ENCODE measurements around the gene SDF2.

The SDF2 gene

DNA sequence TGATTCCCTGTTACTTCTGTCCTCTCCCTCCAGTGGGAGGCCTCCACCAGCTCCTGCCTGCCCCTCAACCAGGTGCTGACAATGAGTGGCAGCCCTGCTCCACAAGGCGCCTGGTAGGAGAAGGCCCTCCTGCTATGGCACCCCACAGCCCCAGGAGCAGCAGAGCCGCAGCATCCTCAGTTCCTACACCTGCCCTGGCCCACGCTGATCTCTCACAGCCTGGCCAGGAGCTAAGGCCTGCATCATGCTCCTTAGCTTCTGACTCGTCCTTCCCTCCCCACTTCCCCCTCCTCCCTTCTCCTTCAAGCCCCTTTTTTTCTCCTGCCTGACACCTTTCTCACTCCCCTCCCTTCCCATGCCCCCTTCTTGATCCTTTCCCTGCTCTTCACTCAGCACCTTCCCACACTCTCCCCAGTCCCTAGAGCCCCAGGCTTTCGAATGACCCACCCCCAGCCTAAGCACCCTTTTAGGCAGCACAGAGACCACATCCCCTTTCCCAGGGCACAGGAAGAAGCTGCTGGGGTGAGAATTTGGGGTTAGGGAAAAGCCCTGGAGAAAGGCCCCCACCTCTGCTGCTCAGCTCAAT, 43.5 kb upstream of the SDF2 start:
- no peak for DNase-seq (ENCODE audit: low spot score)
- in situ Hi-C loops (cut with MboI; ENCODE audit: low sequenced_read_pairs, unreplicated experiment), result no loop called here
- TF ChIP-seq, protein P1, sequence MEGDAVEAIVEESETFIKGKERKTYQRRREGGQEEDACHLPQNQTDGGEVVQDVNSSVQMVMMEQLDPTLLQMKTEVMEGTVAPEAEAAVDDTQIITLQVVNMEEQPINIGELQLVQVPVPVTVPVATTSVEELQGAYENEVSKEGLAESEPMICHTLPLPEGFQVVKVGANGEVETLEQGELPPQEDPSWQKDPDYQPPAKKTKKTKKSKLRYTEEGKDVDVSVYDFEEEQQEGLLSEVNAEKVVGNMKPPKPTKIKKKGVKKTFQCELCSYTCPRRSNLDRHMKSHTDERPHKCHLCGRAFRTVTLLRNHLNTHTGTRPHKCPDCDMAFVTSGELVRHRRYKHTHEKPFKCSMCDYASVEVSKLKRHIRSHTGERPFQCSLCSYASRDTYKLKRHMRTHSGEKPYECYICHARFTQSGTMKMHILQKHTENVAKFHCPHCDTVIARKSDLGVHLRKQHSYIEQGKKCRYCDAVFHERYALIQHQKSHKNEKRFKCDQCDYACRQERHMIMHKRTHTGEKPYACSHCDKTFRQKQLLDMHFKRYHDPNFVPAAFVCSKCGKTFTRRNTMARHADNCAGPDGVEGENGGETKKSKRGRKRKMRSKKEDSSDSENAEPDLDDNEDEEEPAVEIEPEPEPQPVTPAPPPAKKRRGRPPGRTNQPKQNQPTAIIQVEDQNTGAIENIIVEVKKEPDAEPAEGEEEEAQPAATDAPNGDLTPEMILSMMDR (IDR thresholded peaks at IDR 0.05; ENCODE audit: borderline replicate concordance, control extremely low read depth, extremely low read depth, insufficient read depth, missing control alignments), result no peak

DNA sequence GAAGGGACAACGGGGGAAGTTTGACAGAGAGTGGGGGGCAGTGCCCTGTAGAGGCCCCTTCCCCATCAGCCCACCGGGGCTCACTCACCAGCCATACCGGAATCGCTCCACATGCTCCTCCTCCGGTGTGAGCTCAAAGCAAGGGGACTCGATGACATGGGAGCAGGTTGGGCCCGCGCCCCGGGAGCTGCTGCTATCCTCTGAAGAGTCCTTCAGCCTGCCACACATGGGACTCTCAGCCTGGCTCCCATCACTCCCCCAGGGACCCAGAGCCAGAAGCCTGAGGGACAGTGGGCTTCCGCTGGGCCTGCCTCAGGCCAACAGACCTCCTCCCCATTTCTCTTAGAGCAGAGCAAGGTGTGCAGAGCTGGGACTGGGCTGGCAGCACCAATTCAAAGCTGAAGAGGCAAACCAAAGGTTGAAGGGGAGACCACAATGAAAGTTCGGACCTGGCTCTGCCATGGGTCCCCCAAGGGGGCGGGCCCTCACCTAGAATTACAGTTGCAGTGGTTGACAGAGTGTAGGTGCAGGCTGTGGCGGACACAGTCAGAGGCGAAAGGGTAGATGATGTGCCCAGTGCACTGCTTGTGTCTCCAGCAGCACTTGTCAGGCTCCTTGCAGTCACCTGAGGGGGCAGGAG, 42.6 kb upstream of the SDF2 start:
- DNase-seq (ENCODE audit: low spot score), result no peak
- TF ChIP-seq, protein P1 (IDR thresholded peaks at IDR 0.05; ENCODE audit: borderline replicate concordance, control extremely low read depth, extremely low read depth, insufficient read depth, missing control alignments), result no peak
- in situ Hi-C loops (cut with MboI; ENCODE audit: low sequenced_read_pairs, unreplicated experiment), result no loop called here

DNA sequence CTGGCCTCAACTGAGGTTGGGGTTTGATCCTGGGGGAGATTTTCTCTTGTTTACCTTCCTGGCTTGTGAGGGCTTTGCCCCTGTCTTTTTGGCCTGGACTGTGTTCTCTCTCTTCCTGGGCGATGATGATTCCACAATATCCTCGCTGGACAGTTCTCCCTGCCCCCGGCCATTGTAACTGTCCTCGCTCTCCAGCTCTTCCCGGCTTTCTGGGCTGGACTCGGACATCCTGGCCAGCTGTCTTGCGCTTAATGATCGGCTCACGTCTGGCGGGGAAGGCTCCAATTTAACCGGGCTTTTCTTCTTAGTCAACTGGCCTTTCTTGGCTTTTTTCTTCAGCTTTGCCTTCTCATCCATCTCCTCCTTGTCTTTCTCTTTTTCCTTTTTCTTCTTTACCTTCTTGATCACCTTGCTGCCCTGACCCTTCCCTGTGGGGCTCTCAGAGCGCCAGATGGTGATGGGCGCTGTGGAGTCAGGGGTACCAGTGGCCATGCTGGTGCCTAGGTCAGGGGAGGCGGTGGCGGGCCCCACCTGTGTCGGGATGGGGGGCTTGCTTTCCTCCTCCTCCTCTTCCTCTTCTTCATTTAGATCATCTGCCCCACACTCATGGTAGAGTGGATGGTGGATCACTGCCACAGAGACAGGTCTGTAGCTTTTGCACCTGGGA, 42.0 kb upstream of the SDF2 start:
- TF ChIP-seq, protein P1 (IDR thresholded peaks at IDR 0.05; ENCODE audit: borderline replicate concordance, control extremely low read depth, extremely low read depth, insufficient read depth, missing control alignments), result no peak
- in situ Hi-C loops (cut with MboI; ENCODE audit: low sequenced_read_pairs, unreplicated experiment), result no loop called here
- DNase-seq (ENCODE audit: low spot score), result no peak

DNA sequence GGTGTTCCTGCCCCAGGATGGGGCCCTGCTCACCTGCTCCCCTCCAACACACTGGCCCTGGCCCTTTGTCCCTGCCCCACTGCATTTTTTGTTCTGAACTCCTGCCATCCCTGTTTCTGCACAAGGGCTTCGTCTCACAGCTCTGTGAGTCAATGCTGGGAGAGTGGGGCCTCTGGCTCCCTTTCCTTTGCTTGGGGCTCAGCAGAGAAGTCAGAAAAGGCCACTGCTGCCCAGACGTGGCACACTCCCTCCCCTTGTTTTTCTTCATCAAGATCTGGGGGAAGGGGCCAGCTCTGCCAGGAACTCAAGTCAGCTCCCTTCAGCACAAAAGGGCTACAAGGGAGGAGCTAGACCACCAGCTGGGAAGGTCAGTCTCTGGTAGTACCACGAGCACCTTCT, 41.0 kb upstream of the SDF2 start:
- TF ChIP-seq, protein P1 (IDR thresholded peaks at IDR 0.05; ENCODE audit: borderline replicate concordance, control extremely low read depth, extremely low read depth, insufficient read depth, missing control alignments), result no peak
- DNase-seq (ENCODE audit: low spot score), result no peak
- in situ Hi-C loops (cut with MboI; ENCODE audit: low sequenced_read_pairs, unreplicated experiment), result no loop called here

DNA sequence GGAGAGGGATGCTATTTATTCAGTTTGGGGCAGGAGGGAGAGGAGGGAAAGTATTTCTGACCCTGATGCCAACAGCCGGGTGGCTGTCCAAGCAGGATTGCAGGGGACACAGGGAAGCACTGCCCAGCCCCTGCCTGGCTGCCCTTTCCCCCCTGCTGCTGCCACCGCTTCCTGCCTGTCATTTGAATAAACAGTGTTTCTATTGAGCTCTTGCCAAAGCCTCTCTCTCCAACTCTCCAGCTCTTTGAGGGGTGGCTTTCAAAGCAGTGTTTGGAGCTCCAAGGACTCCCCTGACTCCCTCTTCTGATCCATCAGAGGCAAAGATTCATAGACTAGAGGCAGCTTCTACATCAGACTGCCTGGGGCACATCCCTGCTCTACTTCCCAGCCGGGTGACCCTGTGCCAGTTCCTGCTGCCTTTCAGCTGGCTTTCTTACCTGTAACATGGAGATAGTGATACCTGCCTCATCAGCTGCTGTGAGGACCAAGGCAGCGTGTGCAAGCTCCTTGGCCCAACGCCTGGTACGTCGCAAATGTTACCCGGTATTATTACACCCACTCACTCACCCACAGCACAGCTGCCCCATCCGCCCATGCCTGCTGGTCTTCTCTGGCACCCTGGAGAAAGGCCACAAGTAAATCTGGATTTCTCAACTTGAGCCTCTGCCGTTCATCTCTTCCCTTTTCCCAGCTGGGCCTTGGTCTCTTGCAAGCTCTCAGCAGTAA, 40.5 kb upstream of the SDF2 start:
- TF ChIP-seq, protein P1 (IDR thresholded peaks at IDR 0.05; ENCODE audit: borderline replicate concordance, control extremely low read depth, extremely low read depth, insufficient read depth, missing control alignments), result no peak
- DNase-seq (ENCODE audit: low spot score), result no peak
- in situ Hi-C loops (cut with MboI; ENCODE audit: low sequenced_read_pairs, unreplicated experiment), result no loop called here

DNA sequence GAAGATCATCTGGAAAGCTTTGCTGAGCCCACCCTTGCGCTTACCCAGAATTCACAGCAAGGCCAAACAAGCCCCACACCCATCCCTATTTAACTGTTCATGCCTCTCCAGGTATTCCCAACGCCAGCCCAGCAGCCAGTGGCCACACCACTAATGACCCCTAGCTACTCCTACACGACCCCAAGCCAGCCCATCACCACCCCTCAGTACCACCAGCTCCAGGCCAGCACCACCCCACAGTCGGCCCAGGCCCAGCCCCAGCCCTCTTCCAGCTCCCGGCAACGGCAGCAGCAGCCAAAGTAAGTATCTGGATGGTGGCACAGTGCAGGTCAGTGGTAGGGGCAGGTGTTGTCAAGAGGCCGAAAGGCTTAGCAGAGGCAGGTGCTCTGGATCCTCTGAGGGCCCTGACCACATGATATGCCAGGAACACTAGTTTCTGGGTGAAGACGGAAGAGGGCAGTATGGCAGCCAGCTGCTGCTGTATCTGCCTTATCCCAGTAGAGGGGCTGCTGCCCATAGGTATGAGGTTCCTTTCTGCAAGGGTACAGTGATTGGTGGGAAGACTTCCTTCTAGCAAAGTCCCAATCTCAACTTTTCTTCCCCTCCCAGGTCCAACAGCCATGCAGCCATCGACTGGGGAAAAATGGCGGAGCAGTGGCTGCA, 39.3 kb upstream of the SDF2 start:
- TF ChIP-seq, protein P1 (IDR thresholded peaks at IDR 0.05; ENCODE audit: borderline replicate concordance, control extremely low read depth, extremely low read depth, insufficient read depth, missing control alignments), result no peak
- no peak for DNase-seq (ENCODE audit: low spot score)
- in situ Hi-C loops (cut with MboI; ENCODE audit: low sequenced_read_pairs, unreplicated experiment), result no loop called here
